ENCODE measurements around the gene FAM8A1.

DNA sequence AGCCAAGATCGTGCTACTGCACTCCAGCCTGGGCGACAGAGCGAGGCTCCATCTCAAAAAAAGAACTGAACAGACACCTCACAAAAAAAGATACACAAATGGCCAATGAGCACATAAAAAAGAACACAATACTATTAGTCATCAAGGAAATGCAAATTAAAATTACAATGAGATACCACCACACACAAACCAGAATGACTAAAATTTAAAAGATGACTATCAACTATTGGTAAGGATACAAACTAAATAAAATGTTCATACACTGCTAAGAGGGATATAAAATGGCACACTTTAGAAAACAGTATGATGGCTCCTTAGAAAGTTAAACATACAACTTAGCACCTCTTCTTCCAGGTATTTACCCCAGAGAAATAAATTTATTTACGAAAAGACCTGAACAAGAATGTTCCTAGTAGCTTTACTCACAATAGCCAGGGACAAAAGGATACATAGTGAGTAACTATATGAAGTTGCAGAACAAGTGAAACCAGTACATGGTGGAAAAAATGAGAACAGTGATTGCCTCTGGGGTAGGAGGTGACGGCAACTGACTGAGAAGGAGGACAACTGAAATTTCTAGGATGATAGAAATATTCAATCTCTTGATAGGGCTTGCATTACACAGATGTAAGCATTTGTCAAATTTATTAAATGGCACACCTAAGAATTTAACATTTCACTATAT is 53.2 kb downstream of the FAM8A1 start:
- no peak for TF ChIP-seq CTCF (IDR thresholded peaks at IDR 0.05)
- no peak for TF ChIP-seq POLR2A (IDR thresholded peaks at IDR 0.05)
